ENCODE measurements around the gene LMBRD2.

DNA sequence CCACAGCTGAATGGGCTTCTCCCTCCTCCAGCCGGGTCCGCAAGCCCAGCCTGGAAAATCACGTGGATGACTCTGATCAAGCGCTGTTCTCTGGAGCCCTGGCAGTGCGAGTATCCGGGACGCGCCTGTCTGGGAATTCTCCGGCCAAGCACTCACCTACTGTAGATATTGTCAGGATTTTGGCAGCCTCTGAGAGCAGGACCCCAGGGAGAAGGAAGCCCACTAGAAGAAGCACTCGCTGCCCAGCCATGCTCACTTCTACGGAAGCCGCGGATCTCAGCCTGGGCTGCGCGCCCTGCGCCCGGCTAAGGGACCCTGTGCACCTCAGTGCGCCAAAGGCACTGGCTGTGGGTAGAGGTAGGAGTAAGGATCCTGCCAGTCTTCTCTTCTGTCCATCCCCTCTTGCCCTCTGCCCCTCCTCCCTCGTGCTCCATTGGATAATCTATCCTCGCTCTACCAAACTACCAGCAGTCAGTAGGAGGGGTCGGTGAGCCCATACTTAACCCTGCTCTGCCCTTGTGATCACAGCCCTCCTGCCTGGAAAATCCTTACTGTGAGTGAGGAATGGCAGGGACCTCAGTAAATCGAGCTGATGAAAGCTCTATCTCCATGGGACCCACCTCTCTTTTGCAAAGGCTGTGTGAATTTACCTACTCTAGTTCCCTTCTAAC, 85.0 kb downstream of the LMBRD2 start, which contains the start of gene UGT3A2:
- TF ChIP-seq CTCF (IDR thresholded peaks at IDR 0.05; ENCODE audit: low read length) (no peak), EZH2phosphoT487 (IDR thresholded peaks at IDR 0.05; ENCODE audit: low read length) (no peak)
